SH-SY5Y (cell line): ENCODE measurements around the gene RMC1.

Experiments used
- GATA2 ChIP-seq: IDR thresholded peaks from 2 replicates; pipeline ENCODE4 v1.6.1; 2011; ENCODE audit warnings: mild to moderate bottlenecking, low read depth, low read length
- GATA3 ChIP-seq: IDR thresholded peaks from 2 replicates; pipeline ENCODE4 v1.6.1; 2011; ENCODE audit warnings: low read depth, mild to moderate bottlenecking, low read length, moderate library complexity

DNA sequence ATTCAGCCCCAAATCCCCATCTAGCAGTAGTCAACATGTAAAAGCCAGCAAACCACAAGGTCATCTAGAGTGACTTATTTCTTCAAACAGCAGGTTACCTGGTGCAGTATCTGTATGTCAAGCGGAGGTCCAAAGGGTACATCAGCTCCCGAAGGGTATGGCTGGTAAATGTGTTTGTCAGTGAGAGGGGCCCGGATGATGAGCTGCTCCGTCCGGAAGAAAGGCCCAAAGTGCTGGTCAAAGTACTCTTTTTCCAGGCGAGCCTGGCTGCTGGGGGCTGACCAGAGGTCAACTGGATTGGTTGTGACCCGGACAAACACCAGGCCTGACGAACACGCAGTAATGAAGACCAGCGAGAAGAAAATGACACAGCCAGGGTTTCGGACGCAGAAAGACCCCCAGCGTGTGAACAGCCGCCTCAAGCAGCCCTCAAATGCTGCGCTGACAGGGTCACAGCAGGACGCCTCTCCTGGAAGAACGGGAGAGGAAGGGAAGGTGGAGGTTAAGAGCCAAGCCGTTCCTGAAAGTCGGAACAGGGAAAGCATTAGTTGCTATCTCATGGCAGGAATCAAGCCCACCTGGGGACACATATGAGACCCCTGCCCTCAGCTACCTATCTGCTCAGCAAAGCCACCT, 53.0 kb downstream of the RMC1 start:
- no peak for TF ChIP-seq GATA2
- TF ChIP-seq GATA3 = no peak
